Measurements from ENCODE around the gene USP48.

USP48 gene

GRCh38 chr1:21782868-21783678 lies at the start of gene USP48 (continued):
- TF ChIP-seq YY2 (tag by site-specific recombination; IDR thresholded peaks at IDR 0.05) (0 out of 2 replicates have a peak, but pooled peaks have one; percentile 24), ZNF169 (tag by site-specific recombination; IDR thresholded peaks at IDR 0.05) (no peak), ZNF561 (tag by site-specific recombination; IDR thresholded peaks at IDR 0.05; ENCODE audit: borderline replicate concordance) (peak; percentile 25; the same call in 1 of the 2 replicates), ZBTB17 (tag by site-specific recombination; IDR thresholded peaks at IDR 0.05) (no peak), ZNF274 (IDR thresholded peaks at IDR 0.05; ENCODE audit: low read length) (no peak), ZNF274 (tag by site-specific recombination; IDR thresholded peaks at IDR 0.05; ENCODE audit: borderline replicate concordance) (no peak), KLF17 (tag by site-specific recombination; IDR thresholded peaks at IDR 0.05) (peak; percentile 70; the same call in 1 of the 2 replicates), ZNF76 (tag by site-specific recombination; IDR thresholded peaks at IDR 0.05; ENCODE audit: borderline replicate concordance, low read depth) (no peak), ZNF792 (tag by site-specific recombination; IDR thresholded peaks at IDR 0.05) (0 out of 2 replicates have a peak, but pooled peaks have one; percentile 9), ZBTB1 (tag by site-specific recombination; IDR thresholded peaks at IDR 0.05) (peak; percentile 43; the same call in 1 of the 2 replicates), ZNF555 (tag by site-specific recombination; conservative IDR thresholded peaks at IDR 0.05) (no peak), ZNF513 (tag by site-specific recombination; IDR thresholded peaks at IDR 0.05) (peak; percentile 79), ZXDB (tag by site-specific recombination; IDR thresholded peaks at IDR 0.05) (peak; percentile 95), SCRT2 (tag by site-specific recombination; IDR thresholded peaks at IDR 0.05) (peak; percentile 79), ZNF707 (tag by site-specific recombination; IDR thresholded peaks at IDR 0.05) (no peak), ZBTB49 (tag by site-specific recombination; IDR thresholded peaks at IDR 0.05; ENCODE audit: low read depth) (no peak), ZNF658 (tag by site-specific recombination; IDR thresholded peaks at IDR 0.05) (no peak), REPIN1 (tag by site-specific recombination; IDR thresholded peaks at IDR 0.05; ENCODE audit: low read depth) (peak; percentile 64; the same call in 1 of the 2 replicates), ZNF26 (tag by site-specific recombination; IDR thresholded peaks at IDR 0.05) (no peak), ZNF324 (tag by site-specific recombination; IDR thresholded peaks at IDR 0.05) (0 out of 2 replicates have a peak, but pooled peaks have one; percentile 77), ZNF157 (tag by site-specific recombination; IDR thresholded peaks at IDR 0.05) (no peak), ZNF521 (tag by site-specific recombination; IDR thresholded peaks at IDR 0.05) (no peak), ZNF610 (tag by site-specific recombination; IDR thresholded peaks at IDR 0.05; ENCODE audit: borderline replicate concordance) (peak; percentile 16; the same call in 1 of the 2 replicates), ZNF558 (tag by site-specific recombination; IDR thresholded peaks at IDR 0.05) (no peak), ZNF146 (tag by site-specific recombination; IDR thresholded peaks at IDR 0.05) (peak; percentile 2; the same call in 1 of the 2 replicates), KLF7 (tag by site-specific recombination; IDR thresholded peaks at IDR 0.05; ENCODE audit: borderline replicate concordance) (peak; percentile 38; the same call in 1 of the 2 replicates), ZBTB20 (tag by site-specific recombination; IDR thresholded peaks at IDR 0.05) (peak; percentile 78; the same call in 1 of the 2 replicates), ZNF133 (tag by site-specific recombination; IDR thresholded peaks at IDR 0.05) (no peak), MYNN (tag by site-specific recombination; IDR thresholded peaks at IDR 0.05; ENCODE audit: borderline replicate concordance) (no peak), ZEB2 (tag by site-specific recombination; IDR thresholded peaks at IDR 0.05) (peak; percentile 92), ZNF354C (tag by site-specific recombination; IDR thresholded peaks at IDR 0.05; ENCODE audit: borderline replicate concordance, low read depth) (no peak), ZBTB8A (tag by site-specific recombination; IDR thresholded peaks at IDR 0.05) (peak; percentile 98), ZBTB21 (tag by site-specific recombination; IDR thresholded peaks at IDR 0.05) (peak; percentile 97), IKZF3 (tag by site-specific recombination; IDR thresholded peaks at IDR 0.05) (no peak; the same call in 1 of the 2 replicates), ZBTB48 (tag by site-specific recombination; IDR thresholded peaks at IDR 0.05) (peak; percentile 48)
